Measurements from ENCODE around the gene CACNA1G. TPM values are rescaled to one million over a fixed set of nuclear protein-coding genes. Genes with fewer than 3 reads are reported as not detected.
A peak's percentile ranks its signal among the peaks of the same experiment; 100 is the strongest.

CACNA1G gene
- total and polyA plus RNA-seq, 2 donors (not counting 3 experiments of a cell fraction or from before 2014, with no cell fraction given), result not detected

DNA sequence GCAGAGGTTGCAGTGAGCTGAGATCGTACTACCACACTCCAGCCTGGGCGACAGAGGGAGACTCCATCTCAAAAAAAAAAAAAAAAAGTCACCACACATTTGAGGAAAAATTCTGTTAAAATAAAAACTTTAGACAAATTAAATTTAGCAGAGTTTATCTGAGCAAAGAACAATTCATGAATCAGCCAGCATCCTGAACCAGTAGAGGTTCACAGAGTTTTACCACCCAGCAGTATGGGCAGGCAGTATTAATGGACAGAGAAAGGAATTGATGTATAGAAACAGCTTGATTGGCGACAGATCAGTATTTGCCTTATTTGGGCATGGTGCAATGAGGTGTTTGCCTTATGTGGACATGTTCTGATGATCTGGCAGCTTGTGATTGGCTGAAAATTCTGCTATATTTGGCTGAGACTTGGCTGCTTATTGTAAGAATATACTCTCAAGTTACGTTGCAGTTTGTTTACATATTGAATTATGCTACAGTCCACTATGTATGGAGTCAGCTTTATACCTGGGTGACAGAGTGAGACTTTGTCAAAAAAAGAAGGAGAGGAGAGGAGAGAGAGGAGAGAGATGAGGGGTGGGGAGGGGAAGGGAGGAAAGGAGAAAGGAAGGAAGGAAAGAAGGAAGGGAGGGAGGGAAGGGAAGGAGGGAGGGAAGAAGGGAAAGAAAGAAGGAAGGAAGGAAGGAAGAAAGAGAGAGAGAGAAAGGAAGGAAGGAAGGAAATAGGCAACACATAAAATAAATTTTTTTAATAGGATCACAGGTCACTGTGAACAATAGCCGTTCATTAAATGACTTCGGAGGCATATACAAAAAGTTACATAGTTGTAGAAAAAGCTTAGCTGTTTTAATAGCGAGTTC, 88.8 kb downstream of the CACNA1G start:
- no peak overlapping the region for H3K4me2 ChIP-seq (ENCODE audit: insufficient read depth, low read length)
- H3K27me3 ChIP-seq (ENCODE audit: control insufficient read depth in 2 of 2, insufficient read depth in 2 of 2, low read length in 2 of 2), result no peaks in the 10 kb centered on the region
- dilution Hi-C loops (cut with MboI; ENCODE audit: extremely low pct_ligation_motif_present, low sequenced_read_pairs) (no loop called here), intact Hi-C loops (cut with micrococcal nuclease) (no loop called here)
- no peaks in the 10 kb centered on the region for H3K4me1 ChIP-seq (ENCODE audit: control insufficient read depth, extremely low read depth, insufficient read depth, low read length)
- H3K27ac ChIP-seq (ENCODE audit: insufficient read depth, low read depth, low read length), result no peak overlapping the region
- H4K20me1 ChIP-seq (replicated peaks; ENCODE audit: control insufficient read depth, extremely low read depth, insufficient read depth, low read length), result no peaks in the 10 kb centered on the region
- no peak overlapping the region for H3K4me3 ChIP-seq (replicated peaks in 1 of 3; ENCODE audit: insufficient read depth in 1 of 3, low read depth in 1 of 3, low read length in 3 of 3)
- DNase-seq (ENCODE audit: low read depth, low spot score) (no peak), FAIRE-seq (peak; percentile 52)
- no TSS peak for BruUV-seq (replicated peaks)
- H2AFZ ChIP-seq (ENCODE audit: low read depth, low read length), result no peak overlapping the region
- no peaks in the 10 kb centered on the region for H3K9me3 ChIP-seq (replicated peaks; ENCODE audit: control insufficient read depth, insufficient read depth, low read length)
- TF ChIP-seq MYC (IDR thresholded peaks at IDR 0.05; ENCODE audit: low read depth, low read length) (no peak), FOS (IDR thresholded peaks at IDR 0.05; ENCODE audit: borderline replicate concordance, insufficient read depth, low read length) (no peak), POLR2A (IDR thresholded peaks at IDR 0.05; ENCODE audit: low read depth, low read length) (no peak), JUN (IDR thresholded peaks at IDR 0.05; ENCODE audit: borderline replicate concordance, insufficient read depth, insufficient read length, low read depth) (no peak), POLR2AphosphoS5 (IDR thresholded peaks at IDR 0.05; ENCODE audit: insufficient read depth, low read depth, low read length) (no peak)
- TF ChIP-seq, protein P1, sequence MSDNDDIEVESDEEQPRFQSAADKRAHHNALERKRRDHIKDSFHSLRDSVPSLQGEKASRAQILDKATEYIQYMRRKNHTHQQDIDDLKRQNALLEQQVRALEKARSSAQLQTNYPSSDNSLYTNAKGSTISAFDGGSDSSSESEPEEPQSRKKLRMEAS (IDR thresholded peaks at IDR 0.05; ENCODE audit: insufficient read depth, insufficient read length), result no peak
- no peak overlapping the region for H3K9ac ChIP-seq (replicated peaks; ENCODE audit: extremely low read depth, insufficient read depth, low read length)
- no peaks in the 10 kb centered on the region for H3K79me2 ChIP-seq (ENCODE audit: control insufficient read depth, insufficient read depth, low read length)
- ChIA-PET CTCF (interaction anchor here (0.7 to 1.8 kb wide), 4 partner anchors 12 to 56 kb away, joined by 3 to 7 read pairs (median 4); no protein-coding TSS in a partner anchor), POLR2A (no interaction called here)
- no peaks in the 10 kb centered on the region for H3K36me3 ChIP-seq (ENCODE audit: control insufficient read depth in 2 of 2, extremely low read depth in 1 of 2, insufficient read depth in 2 of 2, low read length in 2 of 2)
- H3K9me1 ChIP-seq (replicated peaks; ENCODE audit: control insufficient read depth, extremely low read depth, insufficient read depth, low read length), result no peaks in the 10 kb centered on the region

DNA sequence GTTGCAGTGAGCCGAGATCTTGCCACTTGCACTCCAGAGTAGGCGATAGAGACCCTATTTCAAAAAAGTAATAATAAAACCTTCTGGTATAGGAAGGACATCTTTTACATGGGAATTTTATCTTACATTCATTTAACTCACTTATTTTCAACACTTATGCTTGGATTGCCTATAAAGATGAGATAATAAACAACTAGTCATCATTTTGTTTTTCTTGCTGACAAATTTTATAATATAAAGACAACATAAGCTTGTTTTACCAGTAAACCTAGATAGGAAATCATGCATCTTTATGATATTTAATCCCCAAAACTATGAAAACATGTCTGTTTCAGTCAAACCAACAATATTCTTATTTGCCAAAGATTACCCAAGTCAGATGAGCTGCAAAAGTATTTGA, 91.1 kb downstream of the CACNA1G start:
- dilution Hi-C loops (cut with MboI; ENCODE audit: extremely low pct_ligation_motif_present, low sequenced_read_pairs), result no loop called here
- POLR2A ChIA-PET, result no interaction called here
- intact Hi-C loops (cut with micrococcal nuclease), result no loop called here
- BruUV-seq (replicated peaks), result no TSS peak
- no peak overlapping the region for H3K9ac ChIP-seq (replicated peaks; ENCODE audit: extremely low read depth, insufficient read depth, low read length)
- H3K27me3 ChIP-seq (ENCODE audit: control insufficient read depth in 2 of 2, insufficient read depth in 2 of 2, low read length in 2 of 2), result no peaks in the 10 kb centered on the region
- no peaks in the 10 kb centered on the region for H3K4me1 ChIP-seq (ENCODE audit: control insufficient read depth, extremely low read depth, insufficient read depth, low read length)
- H3K4me3 ChIP-seq (replicated peaks in 1 of 3; ENCODE audit: insufficient read depth in 1 of 3, low read depth in 1 of 3, low read length in 3 of 3), result no peak overlapping the region
- CTCF ChIA-PET, result interaction anchor here (1.0 to 2.2 kb wide), 3 partner anchors 10 to 26 kb away, joined by 3 to 7 read pairs (median 4); no protein-coding TSS in a partner anchor
- DNase-seq (ENCODE audit: low read depth, low spot score) (no peak), FAIRE-seq (no peak)
- no peak overlapping the region for H2AFZ ChIP-seq (ENCODE audit: low read depth, low read length)
- H3K9me3 ChIP-seq (replicated peaks; ENCODE audit: control insufficient read depth, insufficient read depth, low read length), result no peaks in the 10 kb centered on the region
- no peak for TF ChIP-seq GATA2 (IDR thresholded peaks at IDR 0.05; ENCODE audit: insufficient read depth, insufficient read length, low read depth, low read length)
- no peak for TF ChIP-seq POLR2AphosphoS5 (IDR thresholded peaks at IDR 0.05; ENCODE audit: insufficient read depth, low read depth, low read length)
- TF ChIP-seq POLR2A (IDR thresholded peaks at IDR 0.05; ENCODE audit: low read depth, low read length), result no peak
- TF ChIP-seq, protein P2, sequence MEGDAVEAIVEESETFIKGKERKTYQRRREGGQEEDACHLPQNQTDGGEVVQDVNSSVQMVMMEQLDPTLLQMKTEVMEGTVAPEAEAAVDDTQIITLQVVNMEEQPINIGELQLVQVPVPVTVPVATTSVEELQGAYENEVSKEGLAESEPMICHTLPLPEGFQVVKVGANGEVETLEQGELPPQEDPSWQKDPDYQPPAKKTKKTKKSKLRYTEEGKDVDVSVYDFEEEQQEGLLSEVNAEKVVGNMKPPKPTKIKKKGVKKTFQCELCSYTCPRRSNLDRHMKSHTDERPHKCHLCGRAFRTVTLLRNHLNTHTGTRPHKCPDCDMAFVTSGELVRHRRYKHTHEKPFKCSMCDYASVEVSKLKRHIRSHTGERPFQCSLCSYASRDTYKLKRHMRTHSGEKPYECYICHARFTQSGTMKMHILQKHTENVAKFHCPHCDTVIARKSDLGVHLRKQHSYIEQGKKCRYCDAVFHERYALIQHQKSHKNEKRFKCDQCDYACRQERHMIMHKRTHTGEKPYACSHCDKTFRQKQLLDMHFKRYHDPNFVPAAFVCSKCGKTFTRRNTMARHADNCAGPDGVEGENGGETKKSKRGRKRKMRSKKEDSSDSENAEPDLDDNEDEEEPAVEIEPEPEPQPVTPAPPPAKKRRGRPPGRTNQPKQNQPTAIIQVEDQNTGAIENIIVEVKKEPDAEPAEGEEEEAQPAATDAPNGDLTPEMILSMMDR (IDR thresholded peaks at IDR 0.05; ENCODE audit: extremely low read depth in 1 of 2, insufficient read depth in 1 of 2, low read depth in 1 of 2, low read length in 2 of 2), result no peak
- no peak for TF ChIP-seq JUN (IDR thresholded peaks at IDR 0.05; ENCODE audit: borderline replicate concordance, insufficient read depth, insufficient read length, low read depth)
- TF ChIP-seq EZH2 (IDR thresholded peaks at IDR 0.05; ENCODE audit: borderline replicate concordance, low read depth, low read length, severe bottlenecking), result no peak
- TF ChIP-seq FOS (IDR thresholded peaks at IDR 0.05; ENCODE audit: borderline replicate concordance, insufficient read depth, low read length), result no peak
- TF ChIP-seq, protein P1 (IDR thresholded peaks at IDR 0.05; ENCODE audit: insufficient read depth, insufficient read length), result no peak
- TF ChIP-seq MYC (IDR thresholded peaks at IDR 0.05; ENCODE audit: low read depth, low read length), result no peak
- no peaks in the 10 kb centered on the region for H3K79me2 ChIP-seq (ENCODE audit: control insufficient read depth, insufficient read depth, low read length)
- no peak overlapping the region for H3K27ac ChIP-seq (ENCODE audit: insufficient read depth, low read depth, low read length)
- H3K36me3 ChIP-seq (ENCODE audit: control insufficient read depth in 2 of 2, extremely low read depth in 1 of 2, insufficient read depth in 2 of 2, low read length in 2 of 2), result no peaks in the 10 kb centered on the region
- H4K20me1 ChIP-seq (replicated peaks; ENCODE audit: control insufficient read depth, extremely low read depth, insufficient read depth, low read length), result no peaks in the 10 kb centered on the region
- H3K9me1 ChIP-seq (replicated peaks; ENCODE audit: control insufficient read depth, extremely low read depth, insufficient read depth, low read length), result no peaks in the 10 kb centered on the region
- H3K4me2 ChIP-seq (ENCODE audit: insufficient read depth, low read length), result no peak overlapping the region

Measured in endothelial cell of umbilical vein (primary cell).